ENCODE results near the gene EXPH5.

Gene EXPH5

DNA sequence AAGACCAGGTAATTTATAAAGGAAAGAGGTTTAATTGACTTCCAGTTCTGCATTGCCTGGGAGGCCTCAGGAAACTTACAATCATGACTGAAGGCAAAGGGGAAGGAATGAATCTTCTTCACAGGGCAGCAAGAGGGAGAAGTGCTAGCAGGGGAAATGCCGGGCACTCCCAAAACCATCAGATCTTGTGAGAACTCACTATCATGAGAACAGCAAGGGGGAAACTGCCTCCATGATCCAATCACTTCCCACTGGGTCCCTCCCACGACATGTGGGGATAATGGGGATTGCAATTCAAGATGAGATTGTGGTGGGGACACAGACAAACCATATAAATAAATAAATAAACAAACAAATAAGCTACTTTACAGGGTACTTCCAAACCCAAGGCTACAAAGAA, 28.8 kb upstream of the EXPH5 start:
- no peak overlapping the region for H3K4me3 ChIP-seq (ENCODE audit: low read depth in 1 of 2, low read length in 1 of 2)
- H3K4me1 ChIP-seq (ENCODE audit: control insufficient read depth in 1 of 2, insufficient read depth in 1 of 2, low read depth in 1 of 2, low read length in 1 of 2): no peaks in the 10 kb centered on the region
- no peak for TF ChIP-seq CTCF (IDR thresholded peaks at IDR 0.05)

DNA sequence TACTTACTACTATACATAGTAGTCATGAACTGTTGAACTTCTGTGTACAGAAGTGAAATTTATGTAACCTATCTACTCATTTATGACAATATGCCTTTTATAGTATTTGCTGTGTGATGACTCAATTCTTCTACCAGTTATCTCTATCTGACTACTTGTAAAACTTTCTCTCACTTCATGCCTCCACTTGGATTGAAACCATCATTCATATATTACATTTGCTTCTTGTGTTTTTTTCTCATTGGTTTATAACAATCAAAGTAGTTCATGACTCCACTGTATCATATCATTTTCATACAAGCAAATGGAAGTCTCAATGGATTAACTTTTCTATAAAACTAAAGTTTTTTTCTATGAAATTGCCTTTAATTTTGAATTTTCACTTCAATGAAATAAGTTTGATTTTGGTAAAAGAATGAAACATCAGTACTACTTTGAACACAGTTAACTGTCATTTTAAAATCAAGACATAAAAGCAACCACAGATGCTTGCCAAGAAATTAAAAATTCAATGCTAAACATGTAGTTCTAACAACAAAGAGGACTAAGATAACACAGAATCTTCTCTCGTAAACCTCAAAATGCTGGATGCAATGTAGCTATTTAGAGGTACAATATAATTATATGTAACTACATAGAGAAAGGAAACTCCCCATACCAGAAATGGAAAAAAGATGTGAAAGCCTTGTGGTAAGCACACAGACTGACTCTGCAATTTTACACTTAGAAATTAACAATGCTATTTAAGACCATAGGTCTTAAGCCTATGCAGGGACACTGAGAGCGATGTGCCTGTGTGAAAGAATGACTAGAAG, 27.6 kb upstream of the EXPH5 start:
- TF ChIP-seq CTCF (IDR thresholded peaks at IDR 0.05): no peak
- H3K27me3 ChIP-seq: peaks cover 14% of the 10 kb centered on the region
- H3K4me1 ChIP-seq (ENCODE audit: control insufficient read depth in 1 of 2, insufficient read depth in 1 of 2, low read depth in 1 of 2, low read length in 1 of 2): no peaks in the 10 kb centered on the region
- no peak overlapping the region for H3K27ac ChIP-seq
- no peaks in the 10 kb centered on the region for H3K36me3 ChIP-seq
- H3K9me3 ChIP-seq: no peaks in the 10 kb centered on the region
- no peak overlapping the region for H3K4me3 ChIP-seq (ENCODE audit: low read depth in 1 of 2, low read length in 1 of 2)

More for the DNA sequence above, 28.8 kb upstream of the EXPH5 start:
- Histone ChIP-seq H3K27ac (no peak overlapping the region), H3K27me3 (peaks cover 14% of the 10 kb centered on the region), H3K36me3 (no peaks in the 10 kb centered on the region), H3K9me3 (no peaks in the 10 kb centered on the region)

- peaks cover 14% of the 10 kb centered on the region for H3K27me3 ChIP-seq
- no peaks in the 10 kb centered on the region for H3K36me3 ChIP-seq
- H3K27ac ChIP-seq: no peak overlapping the region
- H3K4me1 ChIP-seq (ENCODE audit: control insufficient read depth in 1 of 2, insufficient read depth in 1 of 2, low read depth in 1 of 2, low read length in 1 of 2): no peaks in the 10 kb centered on the region
- TF ChIP-seq CTCF (IDR thresholded peaks at IDR 0.05): no peak
- H3K9me3 ChIP-seq: no peaks in the 10 kb centered on the region
- no peak overlapping the region for H3K4me3 ChIP-seq (ENCODE audit: low read depth in 1 of 2, low read length in 1 of 2)
These were observed 25.0 kb upstream of the EXPH5 start for GRCh38 chr11:108618529-108618928.

DNA sequence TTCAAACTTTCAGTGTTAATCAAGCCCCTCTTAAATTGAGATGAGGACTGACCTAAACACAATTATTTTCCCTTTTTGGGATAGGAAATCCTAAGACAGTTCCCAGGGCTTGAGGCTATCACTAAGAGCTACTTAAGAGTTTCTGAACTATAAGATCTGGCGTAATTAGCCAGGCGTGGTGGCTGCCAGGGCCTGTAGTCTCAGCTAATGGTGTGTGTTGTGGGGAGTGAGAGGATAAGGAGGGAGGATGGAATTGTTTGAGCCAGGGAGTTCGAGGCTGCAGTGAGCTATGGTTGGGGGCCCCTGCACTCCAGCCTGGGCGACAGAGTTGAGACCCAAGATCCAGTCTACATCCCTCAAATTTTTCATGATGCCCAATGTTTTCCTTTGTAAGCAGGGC, 23.5 kb upstream of the EXPH5 start:
- Histone ChIP-seq H3K27ac (no peak overlapping the region), H3K4me1 (ENCODE audit: control insufficient read depth in 1 of 2, insufficient read depth in 1 of 2, low read depth in 1 of 2, low read length in 1 of 2) (no peaks in the 10 kb centered on the region), H3K9me3 (no peaks in the 10 kb centered on the region), H3K36me3 (no peaks in the 10 kb centered on the region), H3K27me3 (peaks cover 14% of the 10 kb centered on the region), H3K4me3 (ENCODE audit: low read depth in 1 of 2, low read length in 1 of 2) (no peak overlapping the region)
- TF ChIP-seq CTCF (IDR thresholded peaks at IDR 0.05): no peak

DNA sequence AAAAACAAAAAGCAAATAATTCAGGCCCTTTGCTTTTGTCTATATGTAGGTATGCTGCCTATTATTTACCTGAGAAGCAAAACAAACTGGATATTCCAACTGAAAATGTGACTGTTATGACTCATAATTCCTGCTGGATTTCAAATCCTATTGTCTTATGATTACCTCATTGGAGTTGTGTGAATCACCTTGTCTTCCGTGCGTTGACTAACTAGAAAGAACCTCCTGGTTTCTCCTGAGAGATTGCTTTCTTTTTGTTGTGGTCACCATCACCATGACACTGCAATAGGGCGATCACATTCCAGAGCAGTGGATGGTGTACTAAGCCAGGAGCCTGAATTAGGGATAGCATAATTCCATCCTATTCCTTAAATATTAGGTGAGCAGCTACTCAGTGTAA, 23.0 kb upstream of the EXPH5 start:
- no peak overlapping the region for H3K27ac ChIP-seq
- H3K9me3 ChIP-seq: no peaks in the 10 kb centered on the region
- H3K4me1 ChIP-seq (ENCODE audit: control insufficient read depth in 1 of 2, insufficient read depth in 1 of 2, low read depth in 1 of 2, low read length in 1 of 2): no peaks in the 10 kb centered on the region
- no peaks in the 10 kb centered on the region for H3K36me3 ChIP-seq
- H3K4me3 ChIP-seq (ENCODE audit: low read depth in 1 of 2, low read length in 1 of 2): no peak overlapping the region
- H3K27me3 ChIP-seq: peaks cover 14% of the 10 kb centered on the region
- TF ChIP-seq CTCF (IDR thresholded peaks at IDR 0.05): no peak
